Measurements from ENCODE around the gene SRGAP3. TPM values are rescaled to one million over a fixed set of nuclear protein-coding genes. Genes with fewer than 3 reads are reported as not detected.

The SRGAP3 gene
- total RNA-seq, 2 donors from 2014 or later, result 10.9 to 11.4 TPM

DNA sequence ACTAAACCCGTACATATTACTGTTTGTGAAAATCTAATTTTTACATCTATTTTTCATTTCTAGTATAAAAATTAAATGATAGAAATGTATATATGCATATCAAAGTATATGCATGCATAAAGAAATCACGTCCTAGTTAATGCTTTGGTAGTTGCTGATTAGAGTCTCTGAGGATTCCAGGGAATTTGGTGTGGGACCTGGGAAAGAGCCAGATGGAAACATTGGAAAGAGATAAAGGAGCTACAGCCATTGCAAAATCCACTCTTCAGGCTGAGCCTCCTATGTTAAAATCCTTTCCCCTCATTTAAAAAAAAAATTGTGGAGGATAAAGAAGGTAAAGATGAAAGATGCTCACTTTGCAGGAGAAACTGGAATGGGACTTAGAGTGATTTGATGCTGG, 134.1 kb downstream of the SRGAP3 start:
- no peak overlapping the region for H3K4me3 ChIP-seq
- no peak for ATAC-seq
- no peak for DNase-seq
- no peaks in the 10 kb centered on the region for H3K4me1 ChIP-seq
- 53 to 71% methylated on average over 2 of the region's 2 CpGs for WGBS, 2 donors
- no peak for TF ChIP-seq POLR2A (IDR thresholded peaks at IDR 0.05)
- TF ChIP-seq, protein P1, sequence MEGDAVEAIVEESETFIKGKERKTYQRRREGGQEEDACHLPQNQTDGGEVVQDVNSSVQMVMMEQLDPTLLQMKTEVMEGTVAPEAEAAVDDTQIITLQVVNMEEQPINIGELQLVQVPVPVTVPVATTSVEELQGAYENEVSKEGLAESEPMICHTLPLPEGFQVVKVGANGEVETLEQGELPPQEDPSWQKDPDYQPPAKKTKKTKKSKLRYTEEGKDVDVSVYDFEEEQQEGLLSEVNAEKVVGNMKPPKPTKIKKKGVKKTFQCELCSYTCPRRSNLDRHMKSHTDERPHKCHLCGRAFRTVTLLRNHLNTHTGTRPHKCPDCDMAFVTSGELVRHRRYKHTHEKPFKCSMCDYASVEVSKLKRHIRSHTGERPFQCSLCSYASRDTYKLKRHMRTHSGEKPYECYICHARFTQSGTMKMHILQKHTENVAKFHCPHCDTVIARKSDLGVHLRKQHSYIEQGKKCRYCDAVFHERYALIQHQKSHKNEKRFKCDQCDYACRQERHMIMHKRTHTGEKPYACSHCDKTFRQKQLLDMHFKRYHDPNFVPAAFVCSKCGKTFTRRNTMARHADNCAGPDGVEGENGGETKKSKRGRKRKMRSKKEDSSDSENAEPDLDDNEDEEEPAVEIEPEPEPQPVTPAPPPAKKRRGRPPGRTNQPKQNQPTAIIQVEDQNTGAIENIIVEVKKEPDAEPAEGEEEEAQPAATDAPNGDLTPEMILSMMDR (IDR thresholded peaks at IDR 0.05), result no peak
- H3K27me3 ChIP-seq, result no peaks in the 10 kb centered on the region
- H3K9me3 ChIP-seq, result no peaks in the 10 kb centered on the region
- no peak overlapping the region for H3K27ac ChIP-seq
- intact Hi-C loops (cut with DNase I), result no loop called here
- H3K36me3 ChIP-seq (replicated peaks in 1 of 2; ENCODE audit: insufficient read depth in 1 of 2, low read depth in 2 of 2), result no peaks in the 10 kb centered on the region

DNA sequence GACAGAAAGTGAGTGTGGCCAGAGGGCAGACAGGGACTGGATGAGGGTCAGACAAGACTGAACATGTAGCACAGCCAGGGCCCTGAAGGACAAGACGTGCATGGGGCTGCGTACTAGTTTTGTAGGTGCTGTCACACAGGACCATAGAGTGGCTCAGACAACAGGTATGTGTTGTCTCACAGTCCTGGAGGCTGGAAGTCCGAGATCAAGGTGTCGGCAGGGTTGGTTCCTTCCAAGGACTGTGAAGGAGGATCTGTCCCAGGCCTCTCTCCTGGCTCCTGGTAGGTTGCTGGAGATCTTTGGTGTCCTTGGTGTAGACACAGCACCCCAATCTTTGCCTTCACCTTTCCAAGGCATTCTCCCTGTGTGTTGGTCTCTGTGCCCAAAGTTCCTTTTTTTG, 136.4 kb downstream of the SRGAP3 start:
- no peaks in the 10 kb centered on the region for H3K4me1 ChIP-seq
- no peak for ATAC-seq
- no peak overlapping the region for H3K27ac ChIP-seq
- WGBS, 2 donors, result 94 to 95% methylated on average over 4 of the region's 4 CpGs
- no peaks in the 10 kb centered on the region for H3K36me3 ChIP-seq (replicated peaks in 1 of 2; ENCODE audit: insufficient read depth in 1 of 2, low read depth in 2 of 2)
- no peaks in the 10 kb centered on the region for H3K27me3 ChIP-seq
- H3K4me3 ChIP-seq, result no peak overlapping the region
- no peak for DNase-seq
- intact Hi-C loops (cut with DNase I), result no loop called here
- no peaks in the 10 kb centered on the region for H3K9me3 ChIP-seq
- TF ChIP-seq, protein P1 (IDR thresholded peaks at IDR 0.05), result no peak
- TF ChIP-seq POLR2A (IDR thresholded peaks at IDR 0.05), result no peak

DNA sequence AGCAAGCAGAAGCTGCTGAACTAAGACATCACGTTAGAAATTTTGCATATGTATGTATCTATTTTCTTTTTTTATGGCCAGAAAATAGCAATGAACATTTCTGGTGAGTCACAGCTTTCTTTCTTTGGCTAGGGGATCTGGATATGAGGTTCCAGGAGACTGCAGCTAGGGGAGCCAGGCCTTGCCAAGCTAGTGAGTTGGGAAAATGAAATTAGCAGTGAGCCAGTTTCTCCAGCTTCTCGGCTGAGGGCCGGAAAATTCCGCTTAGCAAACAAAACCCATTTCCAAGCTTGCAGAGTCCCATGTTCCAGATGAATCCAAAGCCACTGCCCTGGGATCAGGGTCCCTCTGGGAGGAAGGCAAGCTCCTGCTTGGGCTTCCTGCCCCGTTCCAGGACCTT, 137.6 kb downstream of the SRGAP3 start:
- Histone ChIP-seq H3K27me3 (no peaks in the 10 kb centered on the region), H3K4me3 (no peak overlapping the region), H3K36me3 (replicated peaks in 1 of 2; ENCODE audit: insufficient read depth in 1 of 2, low read depth in 2 of 2) (no peaks in the 10 kb centered on the region), H3K27ac (no peak overlapping the region), H3K4me1 (no peaks in the 10 kb centered on the region), H3K9me3 (no peaks in the 10 kb centered on the region)
- TF ChIP-seq, protein P1 (IDR thresholded peaks at IDR 0.05), result no peak
- TF ChIP-seq POLR2A (IDR thresholded peaks at IDR 0.05), result no peak
- WGBS, 2 donors, result 74 to 78% methylated on average over 5 of the region's 5 CpGs
- DNase-seq (peak in 1 of 4 donors; percentile 32), ATAC-seq (no peak)
- intact Hi-C loops (cut with DNase I), result no loop called here

DNA sequence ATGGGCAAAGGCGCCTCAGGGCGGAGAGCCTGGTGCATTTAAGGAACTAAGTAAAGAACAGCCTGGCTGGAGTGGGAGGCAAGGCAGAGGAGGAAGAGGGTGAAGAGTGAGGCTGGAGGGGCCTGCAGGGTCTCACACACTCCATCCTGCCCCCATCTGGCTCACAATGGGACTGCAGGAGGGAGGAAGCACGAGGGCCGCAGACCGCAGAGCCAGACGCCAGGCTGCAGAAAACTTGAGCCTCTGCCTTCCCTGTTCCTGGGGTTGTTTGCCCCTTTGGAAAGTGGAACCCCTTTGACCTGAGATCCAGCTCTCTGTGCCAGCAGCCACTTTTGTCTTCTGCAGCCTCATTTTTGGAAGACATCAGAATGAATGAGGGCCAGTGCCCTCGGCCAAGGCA, 138.0 kb downstream of the SRGAP3 start:
- no peak for DNase-seq
- TF ChIP-seq POLR2A (IDR thresholded peaks at IDR 0.05), result no peak
- TF ChIP-seq, protein P1 (IDR thresholded peaks at IDR 0.05), result no peak
- Histone ChIP-seq H3K9me3 (no peaks in the 10 kb centered on the region), H3K4me1 (no peaks in the 10 kb centered on the region), H3K4me3 (no peak overlapping the region), H3K27me3 (no peaks in the 10 kb centered on the region), H3K27ac (no peak overlapping the region), H3K36me3 (replicated peaks in 1 of 2; ENCODE audit: insufficient read depth in 1 of 2, low read depth in 2 of 2) (no peaks in the 10 kb centered on the region)
- 86 to 94% methylated on average over 7 of the region's 7 CpGs for WGBS, 2 donors
- intact Hi-C loops (cut with DNase I), result no loop called here
- no peak for ATAC-seq

DNA sequence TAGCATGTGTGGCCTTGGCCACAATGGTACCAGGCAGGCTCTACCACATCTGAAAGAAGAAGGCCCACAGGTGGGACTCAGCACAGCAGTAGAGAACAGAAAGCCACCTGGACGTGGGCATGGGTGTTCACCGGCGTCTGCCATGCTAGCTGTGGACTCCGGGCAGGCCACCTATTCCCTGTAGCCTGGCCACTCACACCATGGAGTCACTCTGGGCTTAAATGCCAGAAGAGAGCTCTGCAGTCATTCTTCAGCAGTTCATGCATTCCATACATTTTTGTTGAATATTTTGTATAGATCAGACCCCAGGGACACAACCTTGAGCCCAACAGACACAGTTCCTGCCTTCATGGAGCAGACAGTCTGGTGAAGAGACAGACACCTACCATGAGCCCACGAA, 138.6 kb downstream of the SRGAP3 start:
- Histone ChIP-seq H3K36me3 (replicated peaks in 1 of 2; ENCODE audit: insufficient read depth in 1 of 2, low read depth in 2 of 2) (no peaks in the 10 kb centered on the region), H3K9me3 (no peaks in the 10 kb centered on the region), H3K4me3 (no peak overlapping the region), H3K27ac (no peak overlapping the region), H3K27me3 (no peaks in the 10 kb centered on the region), H3K4me1 (no peaks in the 10 kb centered on the region)
- 76 to 77% methylated on average over 5 of the region's 5 CpGs for WGBS, 2 donors
- ATAC-seq (no peak), DNase-seq (no peak)
- intact Hi-C loops (cut with DNase I), result no loop called here
- TF ChIP-seq, protein P1 (IDR thresholded peaks at IDR 0.05), result no peak
- no peak for TF ChIP-seq POLR2A (IDR thresholded peaks at IDR 0.05)

Measured in body of pancreas (tissue), 4 donors.